NCI-H2081 (cell line): ENCODE results near the gene CLMN.

ENCODE experiments used
- DNase-seq, 2 experiments: peaks; one replicate each; lab custom pipeline; 2025; lab: John Stamatoyannopoulos, UW

The CLMN gene, protein sequence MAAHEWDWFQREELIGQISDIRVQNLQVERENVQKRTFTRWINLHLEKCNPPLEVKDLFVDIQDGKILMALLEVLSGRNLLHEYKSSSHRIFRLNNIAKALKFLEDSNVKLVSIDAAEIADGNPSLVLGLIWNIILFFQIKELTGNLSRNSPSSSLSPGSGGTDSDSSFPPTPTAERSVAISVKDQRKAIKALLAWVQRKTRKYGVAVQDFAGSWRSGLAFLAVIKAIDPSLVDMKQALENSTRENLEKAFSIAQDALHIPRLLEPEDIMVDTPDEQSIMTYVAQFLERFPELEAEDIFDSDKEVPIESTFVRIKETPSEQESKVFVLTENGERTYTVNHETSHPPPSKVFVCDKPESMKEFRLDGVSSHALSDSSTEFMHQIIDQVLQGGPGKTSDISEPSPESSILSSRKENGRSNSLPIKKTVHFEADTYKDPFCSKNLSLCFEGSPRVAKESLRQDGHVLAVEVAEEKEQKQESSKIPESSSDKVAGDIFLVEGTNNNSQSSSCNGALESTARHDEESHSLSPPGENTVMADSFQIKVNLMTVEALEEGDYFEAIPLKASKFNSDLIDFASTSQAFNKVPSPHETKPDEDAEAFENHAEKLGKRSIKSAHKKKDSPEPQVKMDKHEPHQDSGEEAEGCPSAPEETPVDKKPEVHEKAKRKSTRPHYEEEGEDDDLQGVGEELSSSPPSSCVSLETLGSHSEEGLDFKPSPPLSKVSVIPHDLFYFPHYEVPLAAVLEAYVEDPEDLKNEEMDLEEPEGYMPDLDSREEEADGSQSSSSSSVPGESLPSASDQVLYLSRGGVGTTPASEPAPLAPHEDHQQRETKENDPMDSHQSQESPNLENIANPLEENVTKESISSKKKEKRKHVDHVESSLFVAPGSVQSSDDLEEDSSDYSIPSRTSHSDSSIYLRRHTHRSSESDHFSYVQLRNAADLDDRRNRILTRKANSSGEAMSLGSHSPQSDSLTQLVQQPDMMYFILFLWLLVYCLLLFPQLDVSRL

GRCh38 chr14:95319312-95320077 lies at the start of gene CLMN:
Gene CLMN, minus strand, starts transcription at chr14:95319908. Its CDS starts 116 bp downstream, at chr14:95319792.
- peak; percentile 10 to 21 for DNase-seq

DNA sequence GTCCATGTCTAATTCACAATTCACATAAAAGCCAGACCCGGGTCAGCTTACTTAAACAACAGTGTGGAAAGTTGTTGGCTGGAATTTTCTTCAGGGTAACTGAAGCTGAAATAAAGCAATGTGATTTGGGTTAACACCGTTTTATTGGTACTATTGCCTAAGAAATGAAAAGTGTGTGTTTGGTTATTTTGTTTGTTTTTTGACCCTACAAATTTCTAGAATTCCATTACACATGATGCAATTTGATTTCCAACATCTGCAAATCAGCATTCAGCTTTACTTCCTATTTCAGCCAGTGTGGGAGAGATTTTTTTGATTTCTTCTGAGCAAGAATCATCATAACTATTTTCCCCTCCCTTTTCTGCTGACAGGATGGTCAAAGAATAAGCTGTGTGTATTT lies 45.7 kb upstream of the CLMN start:
- DNase-seq = no peak

GRCh38 chr14:95364481-95365209 lies 44.9 kb upstream of the CLMN start:
- no peak for DNase-seq

DNA sequence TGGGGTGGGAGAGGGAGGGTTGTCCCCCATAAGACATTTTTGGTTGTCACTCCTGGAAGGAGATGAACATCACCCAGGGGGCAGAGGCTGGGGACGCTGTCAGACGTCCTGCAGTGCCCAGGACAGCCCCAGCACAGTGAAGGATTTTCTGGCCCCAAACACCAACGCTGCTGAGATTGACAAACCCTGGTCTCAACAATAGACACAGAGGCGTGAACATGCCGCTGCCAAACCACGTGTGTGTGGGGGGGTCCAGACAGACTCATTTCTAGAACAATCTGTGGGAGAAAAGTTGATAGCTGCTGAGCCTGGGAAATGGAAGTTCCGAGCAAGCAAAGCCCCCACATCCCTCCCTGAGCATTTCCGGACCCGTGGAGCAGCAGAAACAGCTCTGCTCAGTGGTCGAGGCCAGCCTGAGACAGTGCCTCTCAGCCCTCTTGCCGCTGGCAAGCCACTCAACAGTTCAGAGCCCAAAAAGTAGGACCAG lies 43.8 kb upstream of the CLMN start:
- no peak for DNase-seq

DNA sequence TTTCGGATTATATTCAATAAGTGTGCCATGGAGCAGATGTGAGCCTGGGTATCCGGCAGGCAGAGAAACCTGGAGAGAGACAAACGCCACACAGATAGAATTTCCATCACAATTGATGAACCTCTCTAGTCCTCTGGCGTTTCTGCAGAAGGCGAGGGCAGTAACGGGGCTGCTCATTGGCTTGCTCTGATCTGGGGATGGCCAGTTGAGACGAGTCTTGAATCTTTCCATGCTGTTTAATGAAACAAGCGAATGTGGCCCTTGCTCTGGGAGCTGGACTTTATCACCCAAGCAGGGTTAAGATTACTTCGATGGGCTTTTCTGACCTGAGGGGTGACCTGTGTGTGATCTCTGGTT lies 42.4 kb upstream of the CLMN start:
- no peak for DNase-seq

DNA sequence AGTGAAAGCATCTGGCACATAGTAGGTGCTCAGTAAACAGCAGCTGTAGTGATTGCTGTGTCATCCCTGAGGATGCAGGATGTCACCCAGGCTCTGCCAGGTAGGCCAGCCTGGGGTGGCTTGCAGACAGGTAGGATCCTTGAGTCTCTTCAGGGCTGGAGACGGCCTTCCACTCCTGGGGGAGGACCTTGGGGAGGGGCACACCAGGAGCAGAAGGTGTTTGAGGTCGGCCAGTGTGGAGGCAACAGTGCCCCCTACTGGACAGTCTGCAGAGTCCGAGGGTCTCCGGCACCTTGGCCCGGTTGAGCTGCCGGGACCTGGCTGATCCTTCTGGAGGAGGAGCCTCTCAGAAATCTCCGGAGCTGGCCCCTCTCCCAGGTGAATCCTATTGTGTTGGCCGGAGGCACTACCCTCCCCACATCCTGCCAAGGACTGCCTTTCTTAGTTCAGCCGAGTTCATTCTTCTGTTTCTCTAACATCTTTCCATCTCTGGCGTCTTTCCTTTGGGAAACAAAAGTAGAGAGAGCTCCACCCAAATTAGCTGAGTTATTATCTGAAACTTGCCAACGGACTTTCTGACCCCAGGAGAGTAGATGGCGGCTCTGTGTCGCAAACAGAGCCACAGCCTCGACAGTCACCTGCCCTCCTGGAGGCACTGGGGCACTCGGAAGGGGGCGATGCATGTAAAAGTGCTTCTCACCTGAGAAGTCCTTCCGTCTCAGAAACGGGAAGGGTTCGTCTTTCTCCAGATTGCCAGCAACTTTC lies 41.8 kb upstream of the CLMN start:
- DNase-seq = no peak

- DNase-seq = no peak
Observed at GRCh38 chr14:95360828-95361227, 41.1 kb upstream of the CLMN start.

DNA sequence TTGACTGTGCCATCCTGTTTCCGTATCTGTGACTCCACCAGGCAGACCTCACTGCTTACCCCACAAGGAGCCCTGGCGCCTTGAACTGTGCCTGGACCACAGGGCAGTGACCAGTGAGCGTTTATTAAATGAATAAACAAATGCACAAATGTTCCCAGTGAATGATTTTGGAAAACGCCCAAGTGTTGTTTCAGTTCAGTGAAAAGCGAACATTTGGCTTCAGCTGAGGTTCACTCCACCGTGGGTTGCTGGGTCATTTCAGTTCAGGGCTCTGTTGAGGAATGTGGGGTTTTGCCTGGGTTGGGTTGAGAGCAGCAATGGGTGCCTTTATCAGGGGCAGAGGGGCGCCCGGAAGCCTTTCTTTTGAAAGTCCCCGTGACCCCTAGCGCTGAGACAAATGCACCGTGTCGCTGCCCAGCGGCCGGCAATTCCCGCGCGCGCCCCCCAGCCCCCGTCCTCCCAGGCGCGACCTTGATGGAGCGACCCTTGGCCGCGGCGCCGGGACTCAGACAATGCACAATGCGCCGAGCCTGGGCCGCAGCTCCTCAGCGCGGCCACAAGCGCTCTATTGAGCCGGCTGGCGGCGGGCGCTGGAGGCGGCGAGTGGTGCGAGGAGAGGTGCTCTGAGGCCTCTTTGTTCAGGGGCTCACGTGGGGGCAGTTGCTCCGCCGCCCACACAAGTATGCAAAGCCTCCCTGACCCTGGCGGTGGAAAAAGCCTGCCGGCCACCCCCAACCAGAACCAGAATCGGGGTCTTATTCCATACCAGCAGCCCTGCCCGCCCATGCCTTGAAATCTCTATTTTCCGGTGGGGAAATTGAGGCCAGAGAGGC lies 40.5 kb upstream of the CLMN start:
- DNase-seq = no peak

GRCh38 chr14:95356245-95356869 lies 36.6 kb upstream of the CLMN start:
- no peak for DNase-seq

- no peak for DNase-seq
Observed at GRCh38 chr14:95355422-95355821, 35.7 kb upstream of the CLMN start.

- DNase-seq = no peak
Observed at GRCh38 chr14:95354834-95355233, 35.1 kb upstream of the CLMN start.

GRCh38 chr14:95353664-95354063 lies 34.0 kb upstream of the CLMN start:
- no peak for DNase-seq

GRCh38 chr14:95353007-95353406 lies 33.3 kb upstream of the CLMN start:
- no peak for DNase-seq

GRCh38 chr14:95352481-95352880 lies 32.8 kb upstream of the CLMN start:
- DNase-seq = no peak

- no peak for DNase-seq
Observed at GRCh38 chr14:95349241-95349640, 29.5 kb upstream of the CLMN start.

DNA sequence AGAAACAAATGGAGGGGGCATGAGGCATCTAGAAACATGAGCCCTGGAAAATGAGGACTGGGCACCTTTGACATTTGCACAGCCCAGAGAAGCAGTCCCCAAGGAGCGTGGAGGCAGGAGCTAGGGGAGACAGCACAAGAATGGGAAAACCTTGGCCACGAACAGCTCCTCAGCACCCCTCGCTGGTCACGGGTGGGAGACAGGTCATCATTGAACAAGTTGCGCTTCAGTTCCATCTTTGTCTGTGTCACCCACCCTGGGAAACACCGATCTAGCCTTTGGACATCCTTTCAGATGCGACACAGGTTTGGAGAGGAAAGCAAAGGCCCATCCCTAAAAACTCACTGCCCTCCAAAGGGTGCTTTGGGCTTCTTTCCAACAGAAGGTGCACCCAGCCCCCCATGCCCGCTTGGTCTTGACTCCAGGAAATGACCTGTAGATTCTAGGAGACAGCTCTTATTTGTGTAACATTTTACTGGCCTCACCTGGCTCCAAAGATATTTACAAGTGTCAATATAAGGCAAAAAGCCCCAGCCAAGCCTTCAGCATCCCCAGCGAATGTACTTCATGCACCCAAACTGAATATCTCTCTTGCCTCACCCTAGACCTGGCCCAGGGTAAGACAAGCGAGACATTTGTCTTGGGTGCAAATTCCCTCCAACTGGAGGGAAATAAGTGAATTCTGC lies 28.8 kb upstream of the CLMN start:
- no peak for DNase-seq

- DNase-seq = no peak
Observed at GRCh38 chr14:95346820-95347219, 27.1 kb upstream of the CLMN start.

DNA sequence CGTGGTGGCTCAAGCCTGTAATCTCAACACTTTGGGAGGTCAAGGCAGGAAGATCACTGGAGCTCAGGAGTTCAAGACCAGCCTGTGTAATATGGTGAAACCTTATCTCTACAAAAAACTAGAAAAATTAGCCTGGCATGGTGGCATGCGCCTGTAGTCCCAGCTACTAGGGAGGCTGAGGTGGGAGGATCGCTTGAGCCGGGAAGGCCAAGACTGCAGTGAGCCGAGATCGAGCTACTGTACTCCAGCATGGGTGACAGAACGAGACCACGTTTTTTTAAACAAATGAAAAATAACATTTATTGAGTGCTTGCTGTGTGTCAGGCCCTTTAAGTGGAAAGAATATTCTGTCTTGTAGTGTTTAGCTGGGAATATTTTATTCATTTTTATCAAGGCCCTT lies 26.6 kb upstream of the CLMN start:
- DNase-seq = no peak

DNA sequence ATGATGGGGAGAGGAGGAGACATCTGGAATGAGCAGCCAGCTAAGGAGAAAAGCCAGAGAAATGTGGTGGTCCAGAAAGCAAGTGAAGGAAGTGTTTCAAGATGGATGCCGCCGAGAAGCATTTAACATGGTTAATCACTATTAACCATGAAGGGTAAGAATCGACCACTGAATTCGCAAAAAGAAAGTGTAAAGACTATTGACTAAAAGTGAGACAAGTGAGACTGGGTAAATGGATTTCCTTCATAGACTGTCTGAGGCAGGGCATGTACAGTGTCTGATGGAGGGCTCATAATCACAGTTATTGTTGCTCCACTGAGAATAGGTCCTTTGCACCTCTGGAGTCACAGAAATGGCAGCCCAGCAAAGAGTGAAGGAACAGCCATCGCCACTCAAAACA lies 25.3 kb upstream of the CLMN start:
- DNase-seq = no peak
